Suprapubic skin (tissue), 3 donors: ENCODE results near the gene FN3KRP.

Experiments
- POLR2A ChIP-seq, 2 donors: fragments of 450-650 bp; IDR thresholded peaks; one replicate each; pipeline ENCODE4 v1.6.1; 2017; ENCODE audit warnings: antibody characterized with exemption in 2 of 2, mild to moderate bottlenecking in 2 of 2, moderate library complexity in 2 of 2
- TF ChIP-seq, protein P1 (sequence below), 2 donors: fragments of 200-600 bp in 1 of 2; fragments of 450-650 bp in 1 of 2; sonication (generic) in 1 of 2; IDR thresholded peaks; one replicate each; pipeline ENCODE4 v1.5.1; 2016 to 2019; ENCODE audit warnings: antibody characterized with exemption in 2 of 2, mild to moderate bottlenecking in 1 of 2, moderate library complexity in 1 of 2

DNA sequence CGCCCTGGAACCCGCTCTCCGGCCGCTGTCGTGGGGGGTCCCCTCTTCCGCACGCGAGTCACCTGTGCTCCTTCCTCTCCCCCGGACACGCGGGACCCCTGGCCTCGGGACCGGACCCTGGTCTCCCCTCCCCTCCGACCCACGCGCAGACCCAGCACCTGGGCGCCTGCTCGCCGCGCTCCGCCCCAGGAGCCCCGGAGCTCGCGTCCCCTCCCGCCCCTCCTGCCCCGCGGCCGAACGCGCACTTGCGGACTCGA is 18.8 kb upstream of the FN3KRP start:
- no peak for TF ChIP-seq POLR2A (IDR thresholded peaks at IDR 0.05)
- TF ChIP-seq, protein P1, sequence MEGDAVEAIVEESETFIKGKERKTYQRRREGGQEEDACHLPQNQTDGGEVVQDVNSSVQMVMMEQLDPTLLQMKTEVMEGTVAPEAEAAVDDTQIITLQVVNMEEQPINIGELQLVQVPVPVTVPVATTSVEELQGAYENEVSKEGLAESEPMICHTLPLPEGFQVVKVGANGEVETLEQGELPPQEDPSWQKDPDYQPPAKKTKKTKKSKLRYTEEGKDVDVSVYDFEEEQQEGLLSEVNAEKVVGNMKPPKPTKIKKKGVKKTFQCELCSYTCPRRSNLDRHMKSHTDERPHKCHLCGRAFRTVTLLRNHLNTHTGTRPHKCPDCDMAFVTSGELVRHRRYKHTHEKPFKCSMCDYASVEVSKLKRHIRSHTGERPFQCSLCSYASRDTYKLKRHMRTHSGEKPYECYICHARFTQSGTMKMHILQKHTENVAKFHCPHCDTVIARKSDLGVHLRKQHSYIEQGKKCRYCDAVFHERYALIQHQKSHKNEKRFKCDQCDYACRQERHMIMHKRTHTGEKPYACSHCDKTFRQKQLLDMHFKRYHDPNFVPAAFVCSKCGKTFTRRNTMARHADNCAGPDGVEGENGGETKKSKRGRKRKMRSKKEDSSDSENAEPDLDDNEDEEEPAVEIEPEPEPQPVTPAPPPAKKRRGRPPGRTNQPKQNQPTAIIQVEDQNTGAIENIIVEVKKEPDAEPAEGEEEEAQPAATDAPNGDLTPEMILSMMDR (IDR thresholded peaks at IDR 0.05) = no peak
